SIG-M5 (cell line): ENCODE data around the gene ATP5MK.
A peak's percentile ranks its signal among the peaks of the same experiment; 100 is the strongest.
"Not testable (repeated sequence)": the region's sequence is repeated elsewhere in the genome, so short reads cannot be mapped to it uniquely, and the experiment has no call there.

Experiments used
- DNase-seq: peaks from one replicate; lab custom pipeline; 2025; lab: John Stamatoyannopoulos, UW

The ATP5MK gene, protein sequence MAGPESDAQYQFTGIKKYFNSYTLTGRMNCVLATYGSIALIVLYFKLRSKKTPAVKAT

DNA sequence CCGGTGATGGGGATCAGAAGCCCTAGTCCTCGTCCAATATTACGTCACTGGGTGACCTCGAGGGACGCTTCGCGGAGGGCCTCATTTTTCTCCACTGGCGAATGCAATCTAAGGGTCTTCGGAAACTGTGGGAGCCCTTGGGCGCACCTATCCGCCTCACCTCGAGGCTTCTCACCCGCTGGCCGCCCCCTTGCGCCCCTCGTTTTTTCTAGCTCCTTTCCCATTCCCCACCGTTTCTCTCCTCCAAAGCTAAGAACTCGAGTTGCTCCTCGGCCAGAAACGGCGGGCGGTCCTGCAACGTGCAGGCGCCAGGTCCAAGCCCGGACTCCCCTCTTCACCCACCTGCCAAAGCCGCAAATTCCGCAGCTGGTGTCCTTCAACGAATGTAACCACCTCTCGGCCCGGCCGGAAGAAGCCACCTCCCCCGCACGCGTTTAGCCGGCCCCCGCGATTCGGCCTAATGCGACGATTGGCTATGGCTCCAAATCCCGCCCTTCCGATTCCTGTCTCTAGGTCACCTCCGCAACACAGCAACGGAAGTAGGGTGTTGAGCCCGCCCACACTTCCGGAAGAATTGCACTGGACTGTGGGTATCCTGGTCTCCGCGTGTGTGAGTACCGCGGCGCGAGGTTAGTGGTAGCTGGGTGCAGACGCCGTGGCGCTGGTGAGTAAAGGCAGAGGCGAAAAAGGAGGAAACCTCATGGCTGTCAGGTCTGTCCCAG is at the start of gene ATP5MK, which contains the start of gene PDCD11:
ATP5MK (minus strand) TSS at position 409 of the 722 bp plus-strand sequence. CDS start 4,018 bp downstream, outside the sequence.
PDCD11 (plus strand) TSS at position 560 of the 722 bp plus-strand sequence. CDS start 1,801 bp downstream, outside the sequence.
- peak; percentile 90 for DNase-seq

DNA sequence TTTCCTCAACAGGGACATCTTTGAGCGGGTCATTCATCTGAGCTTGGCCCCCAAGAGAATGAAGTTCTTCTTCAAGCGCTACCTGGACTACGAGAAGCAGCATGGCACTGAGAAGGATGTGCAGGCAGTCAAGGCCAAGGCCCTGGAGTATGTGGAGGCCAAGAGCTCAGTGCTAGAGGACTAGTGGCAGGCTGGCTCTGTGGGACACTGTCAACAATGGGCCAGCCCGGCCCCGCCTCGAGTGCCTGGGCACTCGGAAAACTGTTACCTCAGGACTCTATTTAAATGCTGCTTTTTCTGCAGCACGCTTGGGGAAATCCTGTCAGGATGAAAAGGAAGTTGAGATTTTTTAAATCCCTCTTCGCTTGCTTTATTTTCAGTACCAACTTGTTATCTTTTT is 49.1 kb upstream of the ATP5MK start:
- DNase-seq = no peak

DNA sequence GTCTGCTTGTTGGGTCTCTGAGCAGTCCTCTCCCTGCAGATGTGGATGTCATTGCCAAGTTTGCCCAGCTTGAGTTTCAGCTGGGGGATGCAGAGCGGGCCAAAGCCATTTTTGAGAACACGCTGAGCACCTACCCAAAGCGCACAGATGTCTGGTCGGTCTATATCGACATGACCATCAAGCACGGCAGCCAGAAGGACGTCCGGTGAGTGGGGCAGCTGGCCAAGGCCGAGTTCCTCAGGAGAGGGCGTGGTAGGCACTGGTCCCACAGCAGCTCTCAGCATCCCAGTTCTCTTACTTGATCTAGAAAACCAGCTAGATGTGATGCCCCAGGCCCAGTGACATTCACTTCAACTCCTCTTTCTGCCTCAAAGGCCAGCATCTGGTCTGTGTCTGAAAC is 48.2 kb upstream of the ATP5MK start:
- no peak for DNase-seq

DNA sequence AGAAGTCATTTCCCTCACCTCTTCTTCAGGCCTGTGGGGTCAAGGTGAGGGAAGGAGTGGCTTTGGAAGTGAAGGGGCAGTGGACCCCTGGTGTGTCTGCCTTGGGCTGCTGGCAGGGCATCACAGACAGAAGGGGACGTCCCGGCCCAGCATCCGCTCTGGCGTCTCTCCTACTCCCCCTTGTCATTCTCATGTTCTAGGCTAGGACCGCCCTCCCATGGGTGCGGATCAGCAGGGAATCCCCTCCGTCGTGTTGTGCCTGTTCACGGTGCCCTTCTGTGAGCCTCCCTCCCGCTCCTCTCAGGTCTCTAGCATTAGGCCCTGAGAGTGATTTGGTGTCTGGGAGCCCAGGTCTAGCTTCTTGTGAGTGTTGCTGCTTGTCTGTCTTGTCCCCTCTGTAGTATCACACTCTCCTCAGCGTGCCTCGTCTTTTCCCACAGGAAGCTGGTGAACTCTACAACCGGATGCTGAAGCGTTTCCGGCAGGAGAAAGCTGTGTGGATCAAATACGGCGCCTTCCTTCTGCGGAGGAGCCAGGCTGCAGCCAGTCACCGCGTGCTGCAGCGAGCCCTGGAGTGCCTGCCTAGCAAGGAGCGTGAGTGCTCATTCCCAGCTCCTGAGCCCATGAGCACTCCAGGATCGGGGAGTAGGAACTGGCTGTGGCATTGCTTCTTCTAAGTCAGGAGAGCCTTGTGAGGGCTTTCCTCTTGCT is 47.4 kb upstream of the ATP5MK start:
- DNase-seq = no peak

DNA sequence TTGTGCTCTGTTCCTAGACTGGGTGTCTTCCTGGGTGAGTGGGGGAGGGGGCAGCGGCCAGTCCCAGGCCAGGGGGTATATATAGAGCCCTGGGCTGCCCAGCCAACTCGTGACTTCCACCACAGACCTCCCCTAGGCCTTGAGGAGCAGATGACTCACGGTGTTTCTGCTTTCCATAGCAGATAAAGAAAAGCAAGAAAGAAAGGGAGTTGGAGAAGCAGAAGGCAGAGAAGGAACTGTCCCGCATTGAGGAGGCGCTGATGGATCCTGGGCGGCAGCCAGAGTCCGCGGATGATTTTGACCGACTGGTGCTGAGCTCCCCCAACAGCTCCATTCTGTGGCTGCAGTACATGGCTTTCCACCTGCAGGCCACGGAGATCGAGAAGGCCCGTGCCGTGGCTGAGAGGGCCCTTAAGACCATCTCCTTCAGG is 45.8 kb upstream of the ATP5MK start:
- DNase-seq = no peak

- no peak for DNase-seq
Observed at GRCh38 chr10:103441611-103442010, 45.3 kb upstream of the ATP5MK start.

- DNase-seq = no peak
Observed at GRCh38 chr10:103441206-103441605, 44.9 kb upstream of the ATP5MK start.

GRCh38 chr10:103440416-103440815 is 44.1 kb upstream of the ATP5MK start:
- no peak for DNase-seq

DNA sequence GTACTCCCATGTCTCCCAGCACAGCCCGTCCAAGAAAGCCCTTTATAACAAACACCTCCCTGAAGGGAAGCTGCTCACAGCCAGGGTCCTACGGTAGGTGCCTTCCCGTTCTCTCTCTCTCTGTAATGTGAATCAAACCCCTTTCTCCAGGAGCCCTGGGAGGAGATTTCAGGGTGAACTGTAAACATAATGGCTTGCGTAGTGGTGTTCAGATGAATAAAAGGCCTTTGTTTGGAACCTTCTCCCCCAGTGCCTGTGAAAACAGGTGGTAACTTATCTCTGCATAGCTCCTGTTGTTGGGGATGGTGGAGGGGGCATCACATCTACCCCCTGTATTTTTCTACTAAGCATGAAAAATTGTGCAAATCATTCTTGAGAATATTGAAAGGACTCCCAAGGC is 43.5 kb upstream of the ATP5MK start:
- no peak for DNase-seq

GRCh38 chr10:103433858-103434257 is 37.6 kb upstream of the ATP5MK start:
- no peak for DNase-seq

DNA sequence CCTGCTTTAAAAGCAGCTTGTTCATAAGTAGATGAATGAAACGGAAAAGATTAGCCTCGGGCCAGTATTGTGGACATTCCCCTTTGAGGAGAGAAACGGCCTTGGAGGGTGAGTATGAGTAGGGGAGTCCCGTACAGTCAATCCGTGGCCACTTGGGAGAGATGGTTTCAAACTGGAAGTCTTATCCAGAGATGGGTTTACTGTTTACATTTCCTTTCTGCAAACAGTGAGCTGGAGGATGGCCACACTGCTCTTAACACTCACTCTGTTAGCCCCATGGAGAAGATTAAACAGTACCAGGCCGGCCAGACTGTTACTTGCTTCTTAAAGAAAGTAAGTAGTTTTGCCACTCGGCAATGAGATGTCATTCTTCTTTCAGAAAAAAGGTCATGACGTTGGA is 35.6 kb upstream of the ATP5MK start:
- no peak for DNase-seq

DNA sequence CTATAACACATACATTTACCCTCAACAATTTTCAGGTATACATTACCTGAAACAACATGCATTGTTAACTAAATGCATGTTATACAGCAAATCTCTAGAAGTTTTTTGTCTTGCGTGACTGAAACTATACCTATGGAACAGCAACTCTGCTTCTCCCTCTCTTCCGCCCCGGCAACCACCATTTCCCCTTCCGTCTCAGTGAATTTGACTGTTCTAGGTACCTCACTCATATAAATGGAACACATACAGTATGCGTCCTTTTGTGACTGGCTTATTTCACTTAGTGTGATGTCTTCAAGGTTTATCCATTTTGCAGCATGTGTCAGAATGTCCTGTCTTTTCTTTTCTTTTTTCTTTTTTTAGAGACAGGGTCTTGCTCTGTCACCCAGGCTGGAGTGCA is 33.4 kb upstream of the ATP5MK start:
- no peak for DNase-seq

GRCh38 chr10:103428989-103429643 is 32.8 kb upstream of the ATP5MK start:
- no peak for DNase-seq

DNA sequence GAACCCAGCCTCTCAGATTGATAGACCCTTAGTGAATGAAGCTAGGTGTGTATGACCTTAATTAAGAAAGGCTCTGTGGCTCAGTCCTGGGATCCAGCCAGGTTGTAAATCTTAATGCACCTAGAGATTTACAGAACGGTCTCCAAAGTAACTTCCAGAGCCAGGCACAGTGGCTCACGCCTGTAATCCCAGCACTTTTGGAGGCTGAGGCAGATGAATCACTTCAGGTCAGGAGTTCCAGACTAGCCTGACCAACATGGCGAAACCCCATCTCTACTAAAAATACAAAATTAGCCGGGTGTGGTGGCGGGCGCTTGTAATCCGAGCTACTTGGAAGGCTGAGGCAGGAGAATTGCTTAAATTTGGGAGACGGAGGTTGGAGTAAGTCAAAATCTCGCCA is 31.6 kb upstream of the ATP5MK start:
- no peak for DNase-seq

DNA sequence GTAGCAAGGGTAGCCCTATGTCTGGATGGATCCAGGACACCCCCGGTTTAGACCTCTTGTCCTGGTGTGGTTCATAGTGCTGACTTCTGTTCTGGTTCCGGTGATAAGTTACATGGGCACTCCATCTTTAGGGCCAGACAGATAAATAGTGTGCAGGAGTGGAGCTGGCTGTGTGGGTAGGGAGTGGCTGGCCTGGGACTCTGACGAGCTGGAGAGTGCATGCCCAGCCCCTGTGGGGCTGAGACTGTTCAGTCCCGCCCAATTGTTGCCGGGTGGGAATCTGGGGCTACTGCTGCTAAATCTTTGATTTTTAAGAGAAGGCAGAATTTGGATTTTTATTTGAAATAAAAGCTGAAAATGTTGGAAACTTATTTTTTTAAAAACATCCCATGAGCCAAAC is 27.5 kb upstream of the ATP5MK start:
- DNase-seq = no peak

DNA sequence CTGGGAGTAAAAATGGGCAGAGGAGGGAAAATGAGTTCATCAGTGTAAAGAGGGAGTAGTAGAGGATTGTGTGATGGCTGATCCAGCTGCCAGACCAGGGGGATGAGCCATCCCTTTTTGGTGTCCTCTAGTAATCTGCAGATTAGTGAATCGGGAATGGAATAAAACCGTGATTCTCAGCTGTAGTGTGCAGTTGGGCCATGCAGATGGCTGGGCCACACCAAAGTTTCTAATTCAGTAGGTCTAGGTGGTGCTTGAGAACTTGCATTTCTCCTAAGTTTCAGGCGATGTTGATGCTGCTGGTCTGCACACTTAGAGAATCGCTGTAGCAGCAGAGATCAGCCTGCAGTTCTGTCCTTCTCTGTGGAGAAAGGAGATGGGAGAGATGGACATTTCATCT is 22.8 kb upstream of the ATP5MK start:
- DNase-seq = no peak

- no peak for DNase-seq
Observed at GRCh38 chr10:103417601-103418000, 21.3 kb upstream of the ATP5MK start.

GRCh38 chr10:103417148-103417469 is 20.8 kb upstream of the ATP5MK start:
- DNase-seq = not testable (repeated sequence)

DNA sequence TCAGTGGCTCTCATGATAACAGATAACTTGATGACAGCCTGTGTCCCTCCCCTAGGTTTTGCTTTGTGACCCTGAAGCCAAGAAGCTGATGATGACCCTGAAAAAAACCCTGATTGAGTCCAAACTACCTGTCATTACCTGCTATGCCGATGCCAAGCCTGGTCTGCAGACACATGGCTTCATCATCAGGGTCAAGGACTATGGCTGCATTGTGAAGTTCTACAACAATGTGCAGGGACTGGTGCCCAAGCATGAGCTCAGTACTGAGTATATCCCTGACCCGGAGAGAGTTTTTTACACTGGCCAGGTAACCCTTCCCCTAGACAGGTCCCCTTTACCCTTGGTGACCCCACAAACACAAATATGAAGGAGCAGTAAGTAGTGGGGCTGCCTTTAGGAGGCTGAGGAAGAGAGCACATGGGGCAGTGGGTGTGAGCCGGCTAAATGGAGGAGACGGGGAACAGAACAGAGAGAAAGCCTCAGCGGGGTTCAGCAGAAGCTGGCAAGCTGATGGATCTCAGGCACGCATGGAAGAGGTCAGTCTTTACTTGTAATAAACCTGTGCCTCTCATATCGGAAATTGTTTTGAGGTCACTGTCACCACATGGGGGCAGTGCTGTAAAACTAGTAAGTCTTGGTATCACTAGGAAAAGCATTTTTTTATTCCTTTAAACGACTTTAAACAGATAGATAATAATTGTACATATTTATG is 20.3 kb upstream of the ATP5MK start:
- no peak for DNase-seq

- DNase-seq = no peak
Observed at GRCh38 chr10:103415581-103415980, 19.3 kb upstream of the ATP5MK start.

GRCh38 chr10:103413564-103413963 is 17.3 kb upstream of the ATP5MK start:
- no peak for DNase-seq

GRCh38 chr10:103397191-103397825 is 1.0 kb upstream of the ATP5MK start:
- DNase-seq = no peak
